Thoracic aorta endothelial cell (primary cell): ENCODE results near the gene CD47. TPM values are rescaled to one million over a fixed set of nuclear protein-coding genes. Genes with fewer than 3 reads are reported as not detected.

Experiments
- total RNA-seq: library from RNA; depleted of rRNA; stranded (reverse); fragments of >200 nt; gene quantifications from 2 replicates; pipeline ENCODE4 v1.2.3, GENCODE V29; 2012

Gene CD47
- total RNA-seq, result 73.4 and 116 TPM in 2 replicates

GRCh38 chr3:108090701-108091497 is at the start of gene CD47:
CD47 (minus strand) TSS chr3:108091031; CDS start chr3:108090908, 123 bp downstream.

Other genes starting within 250 kb of the CD47 start
- gene IFT57, start 131.4 kb upstream of the CD47 start, total RNA-seq, result 36.2 and 52.3 TPM in 2 replicates
- not detected in 2 replicates for gene HHLA2, start 205.5 kb upstream of the CD47 start, total RNA-seq